ENCODE measurements around the gene CDH16. TPM values are rescaled to one million over a fixed set of nuclear protein-coding genes. Genes with fewer than 3 reads are reported as not detected.

Gene CDH16
- total and polyA plus RNA-seq, 5 donors from 2014 or later = not detected

DNA sequence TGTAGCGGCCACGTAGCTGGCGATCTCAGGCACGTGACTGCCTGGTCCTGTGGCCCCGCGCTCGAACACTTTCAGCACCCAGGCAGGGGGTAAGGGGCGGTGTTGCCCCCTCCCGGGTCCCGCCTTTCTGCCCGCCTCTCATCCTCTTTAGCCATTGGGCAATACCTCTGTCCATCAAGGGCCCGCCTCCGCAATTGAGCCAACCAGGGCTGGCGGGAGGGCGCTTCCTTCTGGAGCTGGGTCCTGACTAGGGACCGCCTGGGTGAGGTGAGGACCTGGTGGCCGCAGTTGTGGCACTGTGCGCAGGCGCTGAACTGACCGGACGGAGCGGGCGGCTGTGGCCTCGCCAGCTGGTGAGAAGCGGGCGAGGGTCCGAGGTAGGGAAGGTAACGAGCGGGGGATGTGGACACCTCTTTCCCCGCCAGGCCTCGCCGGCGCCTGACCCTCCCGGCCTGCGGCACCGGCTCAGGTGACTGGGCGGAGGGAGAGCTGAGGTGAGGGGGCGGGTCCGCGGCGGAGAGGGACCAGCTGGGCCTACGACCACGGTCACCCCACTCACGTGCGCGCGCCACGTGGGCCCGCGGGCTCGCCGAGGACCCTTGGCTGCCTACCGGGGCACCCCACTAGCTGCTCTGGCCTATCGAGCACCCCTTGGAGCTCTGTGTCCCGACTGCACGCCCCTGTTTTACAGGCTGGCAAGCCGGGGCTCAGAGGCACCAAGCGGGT lies 38.2 kb downstream of the CDH16 start, which contains the start of gene PDP2:
TSS of gene PDP2 (plus strand) at position 228 of the 726 bp plus-strand sequence. CDS start 3,770 bp downstream, outside the sequence.
- Histone ChIP-seq H3K36me3 (ENCODE audit: control insufficient read depth, insufficient read depth, low read length) (peaks cover 12% of the 10 kb centered on the region), H3K4me3 (ENCODE audit: low read depth, low read length) (peak within 1 kb of the TSS; percentile 58), H3K27me3 (ENCODE audit: control insufficient read depth, insufficient read depth, low read length) (no peaks in the 10 kb centered on the region), H3K27ac (ENCODE audit: insufficient read depth, low read length, poor library complexity, severe bottlenecking) (peak within 1 kb of the TSS; percentile 47), H3K9me3 (ENCODE audit: control insufficient read depth in 2 of 2, low read length in 2 of 2) (no peaks in the 10 kb centered on the region), H3K4me1 (ENCODE audit: control insufficient read depth, insufficient read depth, low read length, poor library complexity, severe bottlenecking) (peaks cover 22% of the 10 kb centered on the region)
- DNase-seq (peak; percentile 87 to 95 (median 91)), ATAC-seq (ENCODE audit: low read depth in 2 of 2) (peak; percentile 96 to 97)
- Mint-ChIP-seq H3K27me3 (no peaks in the 10 kb centered on the region), H3K4me1 (peaks cover 10 to 33% (median 22%) of the 10 kb centered on the region in 4 donors), H3K4me3 (peak within 1 kb of the TSS; percentile 90 to 100 (median 99)), H3K9me3 (peaks cover 0 to 2% (median 0%) of the 10 kb centered on the region in 7 donors), H3K27ac (peak within 1 kb of the TSS; percentile 95 to 98 (median 96)), H3K36me3 (peaks cover 7% of the 10 kb centered on the region)

- H3K4me1 Mint-ChIP-seq = peaks cover 13 to 40% (median 26%) of the 10 kb centered on the region in 4 donors
- H3K27ac ChIP-seq (ENCODE audit: insufficient read depth, low read length, poor library complexity, severe bottlenecking) = no peak overlapping the region
- ATAC-seq (ENCODE audit: low read depth in 2 of 2) = no peak
- DNase-seq = peak in 1 of 3 donors; percentile 42
- H3K36me3 Mint-ChIP-seq = no peaks in the 10 kb centered on the region
- peaks cover 0 to 2% (median 0%) of the 10 kb centered on the region in 7 donors for H3K9me3 Mint-ChIP-seq
- H3K36me3 ChIP-seq (ENCODE audit: control insufficient read depth, insufficient read depth, low read length) = no peaks in the 10 kb centered on the region
- peak overlapping the region in 3 of 4 donors; percentile 73 to 90 (median 75) for H3K4me3 Mint-ChIP-seq
- no peaks in the 10 kb centered on the region for H3K9me3 ChIP-seq (ENCODE audit: control insufficient read depth in 2 of 2, low read length in 2 of 2)
- peaks cover 24% of the 10 kb centered on the region for H3K4me1 ChIP-seq (ENCODE audit: control insufficient read depth, insufficient read depth, low read length, poor library complexity, severe bottlenecking)
- H3K27me3 Mint-ChIP-seq = no peaks in the 10 kb centered on the region
- H3K4me3 ChIP-seq (ENCODE audit: low read depth, low read length) = no peak overlapping the region
- peak overlapping the region in 1 of 3 donors; percentile 21 for H3K27ac Mint-ChIP-seq
- no peaks in the 10 kb centered on the region for H3K27me3 ChIP-seq (ENCODE audit: control insufficient read depth, insufficient read depth, low read length)
Measured at GRCh38 chr16:66878067-66878466, 40.6 kb downstream of the CDH16 start.

- Histone ChIP-seq H3K27ac (ENCODE audit: insufficient read depth, low read length, poor library complexity, severe bottlenecking) (no peak overlapping the region), H3K4me1 (ENCODE audit: control insufficient read depth, insufficient read depth, low read length, poor library complexity, severe bottlenecking) (peaks cover 9% of the 10 kb centered on the region), H3K4me3 (ENCODE audit: low read depth, low read length) (no peak overlapping the region), H3K27me3 (ENCODE audit: control insufficient read depth, insufficient read depth, low read length) (no peaks in the 10 kb centered on the region), H3K9me3 (ENCODE audit: control insufficient read depth in 2 of 2, low read length in 2 of 2) (no peaks in the 10 kb centered on the region), H3K36me3 (ENCODE audit: control insufficient read depth, insufficient read depth, low read length) (no peaks in the 10 kb centered on the region)
- ATAC-seq (ENCODE audit: low read depth in 2 of 2) (no peak), DNase-seq (no peak)
- Mint-ChIP-seq H3K27me3 (no peaks in the 10 kb centered on the region), H3K36me3 (no peaks in the 10 kb centered on the region), H3K27ac (peak overlapping the region; percentile 73 to 89 (median 77)), H3K4me1 (peaks cover 7 to 24% (median 15%) of the 10 kb centered on the region in 4 donors), H3K9me3 (peaks cover 0 to 2% (median 0%) of the 10 kb centered on the region in 7 donors), H3K4me3 (peak overlapping the region; percentile 50 to 85 (median 58))
Measured at GRCh38 chr16:66874079-66874775, 44.5 kb downstream of the CDH16 start.

GRCh38 chr16:66873685-66874055 lies 45.0 kb downstream of the CDH16 start:
- H3K27me3 ChIP-seq (ENCODE audit: control insufficient read depth, insufficient read depth, low read length) = no peaks in the 10 kb centered on the region
- no peak overlapping the region for H3K4me3 ChIP-seq (ENCODE audit: low read depth, low read length)
- H3K4me1 Mint-ChIP-seq = peaks cover 7 to 24% (median 15%) of the 10 kb centered on the region in 4 donors
- H3K4me1 ChIP-seq (ENCODE audit: control insufficient read depth, insufficient read depth, low read length, poor library complexity, severe bottlenecking) = peaks cover 9% of the 10 kb centered on the region
- DNase-seq (no peak), ATAC-seq (ENCODE audit: low read depth in 2 of 2) (no peak)
- peak overlapping the region; percentile 65 for H3K27ac ChIP-seq (ENCODE audit: insufficient read depth, low read length, poor library complexity, severe bottlenecking)
- H3K9me3 Mint-ChIP-seq = peaks cover 0 to 2% (median 0%) of the 10 kb centered on the region in 7 donors
- H3K27ac Mint-ChIP-seq = peak overlapping the region in 1 of 3 donors; percentile 81
- H3K27me3 Mint-ChIP-seq = no peaks in the 10 kb centered on the region
- H3K36me3 ChIP-seq (ENCODE audit: control insufficient read depth, insufficient read depth, low read length) = no peaks in the 10 kb centered on the region
- H3K9me3 ChIP-seq (ENCODE audit: control insufficient read depth in 2 of 2, low read length in 2 of 2) = no peaks in the 10 kb centered on the region
- peak overlapping the region in 1 of 4 donors; percentile 79 for H3K4me3 Mint-ChIP-seq
- no peaks in the 10 kb centered on the region for H3K36me3 Mint-ChIP-seq

GRCh38 chr16:66872943-66873684 lies 45.6 kb downstream of the CDH16 start:
- H3K27me3 Mint-ChIP-seq = no peaks in the 10 kb centered on the region
- no peaks in the 10 kb centered on the region for H3K36me3 Mint-ChIP-seq
- DNase-seq = peak; percentile 74 to 95 (median 80)
- Histone ChIP-seq H3K27me3 (ENCODE audit: control insufficient read depth, insufficient read depth, low read length) (no peaks in the 10 kb centered on the region), H3K4me1 (ENCODE audit: control insufficient read depth, insufficient read depth, low read length, poor library complexity, severe bottlenecking) (peaks cover 9% of the 10 kb centered on the region), H3K36me3 (ENCODE audit: control insufficient read depth, insufficient read depth, low read length) (no peaks in the 10 kb centered on the region), H3K4me3 (ENCODE audit: low read depth, low read length) (peak overlapping the region; percentile 56), H3K27ac (ENCODE audit: insufficient read depth, low read length, poor library complexity, severe bottlenecking) (peak overlapping the region; percentile 65), H3K9me3 (ENCODE audit: control insufficient read depth in 2 of 2, low read length in 2 of 2) (no peaks in the 10 kb centered on the region)
- H3K27ac Mint-ChIP-seq = peak overlapping the region; percentile 81 to 90 (median 89)
- peaks cover 6 to 21% (median 14%) of the 10 kb centered on the region in 4 donors for H3K4me1 Mint-ChIP-seq
- peak; percentile 82 to 83 for ATAC-seq (ENCODE audit: low read depth in 2 of 2)
- peak overlapping the region; percentile 79 to 88 (median 86) for H3K4me3 Mint-ChIP-seq
- H3K9me3 Mint-ChIP-seq = peaks cover 0 to 2% (median 0%) of the 10 kb centered on the region in 7 donors

- H3K4me1 Mint-ChIP-seq = peaks cover 4 to 22% (median 14%) of the 10 kb centered on the region in 4 donors
- H3K27ac Mint-ChIP-seq = peak overlapping the region; percentile 81 to 90 (median 89)
- Histone ChIP-seq H3K4me1 (ENCODE audit: control insufficient read depth, insufficient read depth, low read length, poor library complexity, severe bottlenecking) (peaks cover 9% of the 10 kb centered on the region), H3K27me3 (ENCODE audit: control insufficient read depth, insufficient read depth, low read length) (no peaks in the 10 kb centered on the region), H3K9me3 (ENCODE audit: control insufficient read depth in 2 of 2, low read length in 2 of 2) (no peaks in the 10 kb centered on the region), H3K4me3 (ENCODE audit: low read depth, low read length) (peak overlapping the region; percentile 56), H3K36me3 (ENCODE audit: control insufficient read depth, insufficient read depth, low read length) (no peaks in the 10 kb centered on the region), H3K27ac (ENCODE audit: insufficient read depth, low read length, poor library complexity, severe bottlenecking) (no peak overlapping the region)
- H3K4me3 Mint-ChIP-seq = peak overlapping the region; percentile 79 to 88 (median 86)
- no peak for DNase-seq
- peaks cover 0 to 2% (median 0%) of the 10 kb centered on the region in 7 donors for H3K9me3 Mint-ChIP-seq
- ATAC-seq (ENCODE audit: low read depth in 2 of 2) = no peak
- H3K36me3 Mint-ChIP-seq = no peaks in the 10 kb centered on the region
- H3K27me3 Mint-ChIP-seq = no peaks in the 10 kb centered on the region
Measured at GRCh38 chr16:66872559-66872942, 46.1 kb downstream of the CDH16 start.

- H3K27ac ChIP-seq (ENCODE audit: insufficient read depth, low read length, poor library complexity, severe bottlenecking) = no peak overlapping the region
- no peaks in the 10 kb centered on the region for H3K27me3 Mint-ChIP-seq
- H3K4me1 ChIP-seq (ENCODE audit: control insufficient read depth, insufficient read depth, low read length, poor library complexity, severe bottlenecking) = peaks cover 9% of the 10 kb centered on the region
- H3K27ac Mint-ChIP-seq = no peak overlapping the region
- no peaks in the 10 kb centered on the region for H3K36me3 ChIP-seq (ENCODE audit: control insufficient read depth, insufficient read depth, low read length)
- DNase-seq (no peak), ATAC-seq (ENCODE audit: low read depth in 2 of 2) (no peak)
- H3K9me3 ChIP-seq (ENCODE audit: control insufficient read depth in 2 of 2, low read length in 2 of 2) = no peaks in the 10 kb centered on the region
- no peaks in the 10 kb centered on the region for H3K27me3 ChIP-seq (ENCODE audit: control insufficient read depth, insufficient read depth, low read length)
- H3K9me3 Mint-ChIP-seq = peaks cover 0 to 2% (median 0%) of the 10 kb centered on the region in 7 donors
- H3K4me1 Mint-ChIP-seq = peaks cover 4 to 22% (median 15%) of the 10 kb centered on the region in 4 donors
- no peak overlapping the region for H3K4me3 ChIP-seq (ENCODE audit: low read depth, low read length)
- no peaks in the 10 kb centered on the region for H3K36me3 Mint-ChIP-seq
- H3K4me3 Mint-ChIP-seq = peak overlapping the region in 3 of 4 donors; percentile 24 to 83 (median 79)
Measured at GRCh38 chr16:66871840-66872239, 46.8 kb downstream of the CDH16 start.
